LNCAP (cell line): ENCODE data around the gene ALDH1B1.
A peak's percentile ranks its signal among the peaks of the same experiment; 100 is the strongest.

ENCODE experiments used
- TF ChIP-seq, protein P1 (sequence below): fragments of 450-650 bp; IDR thresholded peaks from 2 replicates; pipeline ENCODE4 v1.5.1; 2017; ENCODE audit warnings: mild to moderate bottlenecking

Gene ALDH1B1

DNA sequence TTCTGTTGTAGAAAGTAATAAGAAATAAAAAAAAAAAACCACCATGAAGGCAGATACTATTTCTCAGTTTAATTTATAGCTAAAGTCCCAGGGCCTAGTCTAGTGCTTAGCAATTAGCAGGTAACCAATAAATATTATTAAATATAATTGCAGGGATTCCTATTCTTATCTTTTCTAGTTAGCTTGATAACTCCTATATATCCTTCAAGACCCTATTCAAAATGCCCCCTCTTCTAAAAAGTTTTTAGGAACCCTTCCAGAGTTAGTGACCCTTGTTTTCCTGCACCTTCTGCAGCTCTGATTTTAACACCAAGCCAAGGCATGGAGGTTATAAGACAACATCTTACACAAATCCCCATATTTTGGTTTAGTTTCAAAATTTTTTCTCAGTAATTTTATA lies 24.6 kb upstream of the ALDH1B1 start:
- TF ChIP-seq, protein P1, sequence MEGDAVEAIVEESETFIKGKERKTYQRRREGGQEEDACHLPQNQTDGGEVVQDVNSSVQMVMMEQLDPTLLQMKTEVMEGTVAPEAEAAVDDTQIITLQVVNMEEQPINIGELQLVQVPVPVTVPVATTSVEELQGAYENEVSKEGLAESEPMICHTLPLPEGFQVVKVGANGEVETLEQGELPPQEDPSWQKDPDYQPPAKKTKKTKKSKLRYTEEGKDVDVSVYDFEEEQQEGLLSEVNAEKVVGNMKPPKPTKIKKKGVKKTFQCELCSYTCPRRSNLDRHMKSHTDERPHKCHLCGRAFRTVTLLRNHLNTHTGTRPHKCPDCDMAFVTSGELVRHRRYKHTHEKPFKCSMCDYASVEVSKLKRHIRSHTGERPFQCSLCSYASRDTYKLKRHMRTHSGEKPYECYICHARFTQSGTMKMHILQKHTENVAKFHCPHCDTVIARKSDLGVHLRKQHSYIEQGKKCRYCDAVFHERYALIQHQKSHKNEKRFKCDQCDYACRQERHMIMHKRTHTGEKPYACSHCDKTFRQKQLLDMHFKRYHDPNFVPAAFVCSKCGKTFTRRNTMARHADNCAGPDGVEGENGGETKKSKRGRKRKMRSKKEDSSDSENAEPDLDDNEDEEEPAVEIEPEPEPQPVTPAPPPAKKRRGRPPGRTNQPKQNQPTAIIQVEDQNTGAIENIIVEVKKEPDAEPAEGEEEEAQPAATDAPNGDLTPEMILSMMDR, result no peak

DNA sequence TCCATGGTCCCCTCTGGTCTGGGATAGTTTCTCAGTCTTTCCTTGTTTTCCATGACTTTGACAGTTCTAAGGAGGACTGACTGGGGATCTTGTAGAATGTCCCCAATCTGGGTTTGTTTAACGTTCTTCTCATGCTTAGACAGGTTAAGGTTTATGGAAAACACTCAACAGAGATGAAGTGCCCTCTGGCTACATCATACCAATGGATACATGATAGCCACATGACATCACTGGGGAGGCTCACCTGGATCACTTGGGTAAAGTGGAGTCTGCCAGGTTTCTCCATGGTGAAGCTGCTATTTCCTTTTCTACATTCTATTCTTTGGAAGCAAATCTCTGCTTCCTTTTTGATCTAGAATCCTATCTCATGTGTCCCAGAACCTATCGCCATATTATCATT lies 23.8 kb upstream of the ALDH1B1 start:
- TF ChIP-seq, protein P1, result no peak

DNA sequence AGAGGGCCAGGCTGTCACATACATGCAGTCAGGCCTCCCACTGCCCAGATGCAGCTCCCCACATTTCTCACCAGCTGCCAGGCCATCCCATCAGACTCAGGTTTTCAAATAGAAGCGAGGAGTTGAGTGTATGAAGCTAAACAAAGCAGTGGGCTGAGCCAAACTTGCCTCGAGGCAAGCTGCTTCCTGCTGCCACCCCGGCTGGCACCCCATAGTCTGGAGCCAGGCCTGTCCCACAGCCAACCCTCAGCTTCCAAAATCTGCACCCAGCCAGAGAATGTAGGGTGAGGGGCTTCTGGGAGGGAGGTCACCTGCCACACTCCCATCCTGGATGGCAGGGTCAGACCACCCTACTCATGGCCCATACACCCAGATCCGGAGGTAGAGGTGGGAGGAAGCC lies 22.3 kb upstream of the ALDH1B1 start:
- TF ChIP-seq, protein P1, result no peak

DNA sequence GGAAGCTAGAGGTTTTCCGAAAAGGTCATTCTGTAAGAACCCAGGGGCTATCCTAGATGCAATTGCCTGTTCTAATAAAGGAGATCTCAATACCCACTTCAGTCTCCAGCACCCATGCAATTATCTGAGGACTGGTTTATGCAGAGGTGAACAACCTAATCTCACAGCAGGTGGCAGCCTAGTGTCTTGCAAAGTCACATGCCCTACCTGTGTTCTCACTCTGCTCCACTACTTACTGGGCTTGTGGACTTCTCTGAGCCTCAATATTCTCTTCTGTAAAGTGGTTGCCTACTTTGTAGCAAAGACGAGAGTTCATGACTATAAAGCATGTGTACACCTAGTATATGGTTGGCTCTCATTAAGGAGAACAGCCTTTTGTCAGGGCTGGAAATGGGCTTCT lies 21.0 kb upstream of the ALDH1B1 start:
- TF ChIP-seq, protein P1, result peak; percentile 66

DNA sequence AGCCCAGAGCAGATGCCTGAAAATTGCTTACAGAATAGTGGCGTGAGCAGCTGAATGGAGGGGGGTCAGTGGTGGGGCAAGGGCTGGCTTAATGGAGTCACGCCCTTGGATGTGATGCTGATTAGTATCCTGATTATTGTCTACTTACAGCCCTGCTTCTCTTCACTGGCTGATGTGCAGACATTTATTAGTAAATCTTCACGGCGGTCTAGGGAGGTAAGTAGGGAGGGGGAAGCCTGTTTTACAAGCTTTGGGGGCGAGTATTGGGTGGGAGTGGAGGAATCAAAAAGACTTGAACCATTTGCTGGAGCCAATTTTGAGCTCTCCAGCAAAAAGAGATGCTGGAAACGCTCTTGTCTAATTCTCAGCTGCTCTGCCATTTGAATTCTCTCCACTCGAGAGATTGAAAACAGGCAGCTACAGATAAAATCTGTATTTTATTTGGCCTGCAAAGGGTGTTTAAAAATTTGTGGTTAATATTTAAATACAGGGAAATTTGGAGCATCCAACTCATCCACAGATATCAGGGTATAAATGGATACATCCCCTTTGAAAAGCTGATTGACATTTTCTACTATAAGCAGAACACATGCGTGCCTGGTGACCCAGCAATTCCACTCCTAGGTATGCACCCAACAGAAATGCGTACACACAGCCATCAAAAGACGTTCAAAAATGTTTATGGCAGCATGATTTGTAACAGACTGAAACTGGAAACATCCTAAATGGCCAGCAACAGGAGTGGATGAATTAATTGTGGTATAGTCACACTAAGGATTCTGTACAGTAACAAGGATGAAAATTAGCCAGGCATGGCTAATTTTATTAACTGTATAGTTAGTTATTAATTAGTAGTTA lies 19.5 kb upstream of the ALDH1B1 start:
- TF ChIP-seq, protein P1, result no peak

DNA sequence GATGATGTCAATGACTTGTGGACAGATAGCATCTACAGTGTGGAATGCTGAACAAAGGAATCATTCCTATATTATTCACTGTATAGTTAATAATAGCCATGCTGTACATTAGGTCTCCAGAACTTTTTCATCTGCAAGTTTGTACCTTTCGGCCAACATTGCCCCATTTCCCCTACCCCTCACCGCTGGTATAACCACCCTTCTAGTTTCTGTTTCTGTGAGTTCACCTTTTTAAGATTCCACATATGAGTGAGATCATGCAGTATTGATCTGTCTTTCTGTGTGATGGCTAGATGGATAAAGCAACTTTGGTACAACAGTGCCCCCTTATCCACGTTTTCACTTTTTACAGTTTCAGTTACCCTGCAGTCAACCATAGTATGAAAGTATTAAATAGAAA lies 18.8 kb upstream of the ALDH1B1 start:
- TF ChIP-seq, protein P1, result no peak

DNA sequence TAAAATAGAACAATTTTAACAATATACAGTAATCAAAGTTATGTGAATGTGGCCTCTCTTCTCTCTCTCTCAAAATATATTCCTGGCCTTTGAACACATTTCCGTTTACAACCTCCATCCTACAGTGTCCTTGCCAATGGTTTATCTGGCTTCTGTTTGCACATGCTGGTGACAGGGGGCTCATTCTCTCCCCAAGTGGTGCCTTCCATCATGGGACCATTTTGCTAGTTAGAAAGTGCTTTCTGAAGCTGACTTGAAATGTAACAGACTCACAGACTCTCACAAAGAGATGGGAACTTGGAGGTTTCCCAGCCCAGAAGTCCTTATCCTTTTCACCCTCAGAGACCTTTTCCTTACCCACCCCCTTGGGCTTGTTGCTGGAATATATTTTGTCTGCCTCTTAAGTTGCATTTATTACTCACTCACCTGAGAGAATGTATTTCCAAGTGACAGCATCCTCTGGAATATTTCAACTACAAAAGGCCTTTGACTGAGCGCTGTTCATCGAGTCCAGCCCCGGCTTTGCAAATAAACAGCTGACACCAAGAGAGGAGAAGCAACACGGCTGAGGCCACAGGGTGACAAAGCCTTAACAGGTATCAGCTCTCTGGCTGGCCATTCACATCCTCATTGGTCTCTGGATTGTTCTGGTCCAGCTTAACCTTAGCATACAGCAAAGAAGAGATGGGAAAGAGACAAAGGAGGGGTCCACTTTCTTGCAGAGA lies 17.5 kb upstream of the ALDH1B1 start:
- TF ChIP-seq, protein P1, result no peak
